Colon (tissue), 2 donors: ENCODE data around the gene TOB2.

Experiments used
- FAIRE-seq: peaks from 2 replicates; lab custom pipeline; 2012; peaks lifted over from hg19 to GRCh38; lab: Jason Lieb, UNC
- donor health status: control.
- donor health status: control.

Gene TOB2, protein sequence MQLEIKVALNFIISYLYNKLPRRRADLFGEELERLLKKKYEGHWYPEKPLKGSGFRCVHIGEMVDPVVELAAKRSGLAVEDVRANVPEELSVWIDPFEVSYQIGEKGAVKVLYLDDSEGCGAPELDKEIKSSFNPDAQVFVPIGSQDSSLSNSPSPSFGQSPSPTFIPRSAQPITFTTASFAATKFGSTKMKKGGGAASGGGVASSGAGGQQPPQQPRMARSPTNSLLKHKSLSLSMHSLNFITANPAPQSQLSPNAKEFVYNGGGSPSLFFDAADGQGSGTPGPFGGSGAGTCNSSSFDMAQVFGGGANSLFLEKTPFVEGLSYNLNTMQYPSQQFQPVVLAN

DNA sequence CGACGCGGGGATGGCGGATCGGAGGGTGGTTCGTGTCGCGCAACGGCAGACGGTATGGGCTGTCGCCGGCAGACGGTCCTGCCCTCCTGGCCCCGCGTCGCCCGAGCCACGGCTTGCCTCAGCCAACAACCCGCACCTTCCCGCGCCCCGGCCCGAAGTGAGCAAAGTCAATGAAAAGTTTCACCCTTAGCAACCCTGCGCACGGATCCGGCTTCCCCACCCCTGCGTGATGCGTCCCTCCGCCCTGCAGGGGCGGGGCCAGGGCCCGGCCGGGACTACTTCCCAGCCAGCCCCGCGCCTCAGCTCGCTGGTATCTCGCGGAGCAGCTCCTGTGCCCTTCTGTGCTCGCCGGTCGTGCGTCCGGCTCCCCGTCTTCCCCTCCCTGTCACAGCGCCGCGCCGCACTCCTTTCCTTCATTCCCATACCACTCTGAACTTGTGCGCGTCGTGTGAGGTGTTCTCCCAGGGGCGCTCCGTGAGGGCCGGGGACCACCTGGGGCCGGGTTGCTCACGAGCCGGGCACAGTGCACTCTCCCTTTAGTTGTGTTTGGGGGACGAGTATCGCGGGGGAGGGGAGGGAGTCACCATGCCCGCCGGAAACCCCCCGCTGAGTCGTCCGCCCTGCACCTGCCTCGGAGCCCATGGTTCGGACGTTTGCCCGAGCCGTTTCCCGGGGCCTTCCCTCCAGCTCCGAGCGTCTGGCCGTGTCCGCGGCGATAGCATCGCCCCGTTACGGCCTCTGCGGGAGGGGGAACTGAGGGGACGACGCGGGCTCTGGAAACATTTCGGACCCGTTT, at the start of gene TOB2:
TSS of gene TOB2 (minus strand) at position 163 of the 796 bp plus-strand sequence. CDS start 9,456 bp downstream, outside the sequence.
- FAIRE-seq, result no peak

DNA sequence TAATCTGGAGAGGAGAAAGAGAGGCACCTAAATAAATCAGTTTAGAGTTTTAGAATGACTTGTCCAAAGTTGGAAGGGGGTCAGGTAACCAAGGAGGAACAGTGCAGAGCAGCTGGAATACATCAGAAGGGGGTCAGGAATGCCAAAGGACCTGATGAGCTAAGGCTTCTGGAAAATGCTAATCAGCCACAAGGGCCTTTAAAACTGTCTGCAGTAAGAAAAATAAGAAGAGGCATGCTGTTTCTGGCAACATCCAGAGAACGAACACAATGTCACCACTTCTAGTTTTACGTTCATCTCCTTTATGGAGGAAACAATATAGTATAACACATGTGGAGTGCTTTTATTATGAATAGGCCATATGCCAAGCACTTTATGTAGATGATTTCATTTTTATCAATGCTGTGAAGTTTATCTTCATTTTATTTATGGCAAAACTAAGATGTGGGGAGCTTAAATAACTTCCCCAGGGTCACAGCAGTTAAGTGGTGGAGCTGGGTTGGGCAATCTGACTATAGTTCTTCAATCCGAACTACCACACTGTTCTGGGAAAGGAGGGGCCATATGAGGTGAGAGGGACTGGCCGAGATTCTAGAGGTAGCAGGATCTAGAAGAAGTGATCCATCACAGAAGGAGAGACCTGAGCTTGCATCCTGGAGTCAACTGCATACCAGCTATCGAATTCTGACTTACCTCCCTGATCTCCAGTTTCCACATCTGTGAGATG, 44.9 kb upstream of the TOB2 start:
- no peak for FAIRE-seq

DNA sequence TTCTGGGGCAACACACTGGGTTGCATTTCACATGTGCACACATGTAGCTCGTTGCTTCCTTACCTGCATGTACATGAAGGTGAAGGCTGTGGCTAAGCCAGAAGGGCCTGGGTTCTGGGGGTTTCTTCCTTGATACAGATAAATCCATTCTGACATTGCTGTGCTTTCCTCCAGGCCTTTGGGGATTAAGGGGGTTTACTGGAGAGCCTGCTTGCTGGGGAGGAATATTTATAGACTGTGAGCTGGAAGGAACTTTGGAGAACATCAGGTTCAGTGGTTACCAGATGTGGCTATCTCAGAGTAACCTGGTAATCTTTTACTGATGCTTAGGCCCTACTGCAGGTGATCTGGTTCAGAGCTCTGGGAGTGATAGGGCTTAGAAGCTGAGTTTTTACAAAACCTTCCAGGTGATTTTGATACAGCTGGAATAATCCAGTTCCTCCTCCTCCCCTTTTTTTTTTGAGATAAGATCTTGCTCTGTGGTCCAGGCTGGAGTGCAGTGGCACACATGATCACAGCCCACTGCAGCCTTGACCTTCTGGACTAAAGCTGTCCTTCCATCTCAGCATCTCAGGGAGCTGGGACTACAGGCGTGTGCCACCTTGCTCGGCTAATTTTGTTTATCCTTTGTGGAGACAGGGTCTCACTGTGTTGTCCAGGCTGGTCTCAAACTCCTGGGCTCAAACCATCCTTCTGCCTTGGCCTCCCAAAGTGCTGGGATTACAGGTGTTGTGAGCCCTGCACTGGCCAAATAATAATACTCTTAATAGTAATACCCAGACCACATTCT, 42.2 kb upstream of the TOB2 start:
- FAIRE-seq, result no peak

DNA sequence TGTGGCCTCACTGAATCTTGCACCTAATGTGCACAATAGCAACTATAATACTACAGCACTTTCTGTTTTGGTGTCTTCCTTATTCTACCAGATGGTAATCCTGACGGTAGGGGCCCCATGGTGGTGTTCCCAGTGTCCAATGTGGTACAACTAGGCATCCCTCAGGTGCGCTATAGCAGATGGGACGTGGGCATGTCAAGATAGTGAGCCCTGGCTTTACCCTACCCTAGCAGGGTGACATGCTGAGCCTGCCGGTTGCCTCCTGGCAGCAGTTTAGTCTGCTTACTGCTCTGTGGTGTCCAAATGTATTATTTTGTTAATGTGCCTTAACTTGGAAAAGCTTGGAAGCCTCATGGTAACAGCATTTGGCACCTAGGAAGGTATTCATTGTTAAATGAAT, 41.5 kb upstream of the TOB2 start:
- FAIRE-seq, result no peak

DNA sequence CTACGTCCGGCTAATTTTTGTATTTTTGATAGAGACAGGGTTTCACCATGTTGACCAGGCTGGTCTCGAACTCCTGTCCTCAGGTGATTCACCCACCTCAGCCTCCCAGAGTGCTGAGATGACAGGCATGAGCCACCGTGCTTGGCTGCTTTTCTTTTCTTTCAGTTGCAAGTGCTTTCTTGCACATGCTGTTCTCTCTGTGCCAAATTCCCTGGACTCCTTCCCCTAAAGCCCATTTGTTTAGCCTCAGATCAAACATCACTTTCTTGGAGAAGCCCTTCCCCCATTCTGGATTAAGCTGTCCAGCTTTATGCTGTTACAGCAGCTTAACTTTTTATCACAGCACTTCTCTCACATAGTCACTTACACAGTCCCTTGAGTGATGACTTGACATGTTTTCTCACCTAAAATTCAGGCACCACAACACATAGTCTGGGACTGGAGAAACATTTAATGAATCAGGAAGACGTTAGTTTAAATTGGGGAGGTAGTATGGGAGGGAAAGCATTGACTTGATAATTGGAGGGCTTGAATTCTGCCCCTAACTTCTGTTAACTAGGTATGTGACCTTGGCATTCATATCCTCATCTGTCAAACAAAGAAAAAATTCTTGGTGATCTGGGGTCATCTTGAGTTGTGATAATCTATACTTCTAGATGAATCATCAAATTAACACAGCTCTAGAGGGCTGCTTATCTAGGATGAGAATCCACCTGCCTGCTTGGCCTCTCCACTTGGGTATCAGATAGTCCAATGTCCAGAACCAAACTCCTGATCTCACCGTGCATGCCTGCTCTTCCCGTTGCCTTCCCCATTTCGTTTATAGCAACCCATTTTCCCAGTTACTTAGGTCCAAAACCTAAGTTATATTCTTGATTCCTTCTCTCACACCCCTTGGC, 40.7 kb upstream of the TOB2 start:
- no peak for FAIRE-seq

DNA sequence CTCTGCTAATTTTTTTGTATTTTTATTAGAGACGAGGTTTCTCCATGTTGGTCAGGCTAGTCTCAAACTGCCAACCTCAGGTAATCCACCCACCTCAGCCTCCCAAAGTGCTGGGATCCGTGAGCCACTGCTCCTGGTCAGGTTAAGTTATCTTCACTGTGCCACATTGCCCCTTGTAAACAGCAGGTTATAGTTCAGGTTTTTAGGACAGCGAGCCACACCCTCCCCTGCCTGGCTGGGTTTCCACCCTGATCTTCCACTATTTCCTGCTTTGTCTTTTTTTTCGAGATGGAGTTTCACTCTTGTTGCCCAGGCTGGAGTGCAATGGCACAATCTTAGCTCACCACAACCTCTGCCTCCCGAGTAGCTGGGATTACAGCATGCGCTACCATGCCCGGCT, 38.4 kb upstream of the TOB2 start:
- no peak for FAIRE-seq

DNA sequence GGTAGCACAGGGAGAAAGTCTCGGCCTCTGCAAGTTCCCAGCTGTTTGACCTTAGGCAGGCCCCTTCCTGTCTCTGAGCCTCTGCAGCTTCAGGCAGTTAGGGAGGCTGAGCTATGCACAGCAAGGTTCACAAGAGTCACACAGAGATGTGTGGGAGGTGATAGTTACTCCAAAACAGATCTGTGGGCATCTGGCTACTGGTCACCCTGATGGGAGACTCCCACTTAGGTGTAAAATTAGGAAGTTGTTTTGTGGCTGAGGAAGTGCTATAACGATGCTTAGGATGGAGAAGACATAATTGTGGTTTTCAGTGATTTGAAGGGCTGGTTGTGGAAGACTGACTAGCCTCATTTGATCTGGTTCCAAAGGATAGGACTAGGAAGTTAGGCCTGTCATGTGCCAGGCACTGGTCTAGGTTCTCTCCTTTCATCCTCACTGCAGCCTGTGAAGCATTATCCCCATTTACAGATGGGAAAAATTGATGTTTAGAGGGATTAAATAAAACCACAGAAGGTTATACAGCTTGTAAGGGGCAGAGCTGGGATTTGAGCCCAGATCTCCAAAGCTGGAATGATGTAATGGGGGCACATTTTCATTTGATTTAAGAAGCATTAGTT, 35.8 kb upstream of the TOB2 start:
- no peak for FAIRE-seq

DNA sequence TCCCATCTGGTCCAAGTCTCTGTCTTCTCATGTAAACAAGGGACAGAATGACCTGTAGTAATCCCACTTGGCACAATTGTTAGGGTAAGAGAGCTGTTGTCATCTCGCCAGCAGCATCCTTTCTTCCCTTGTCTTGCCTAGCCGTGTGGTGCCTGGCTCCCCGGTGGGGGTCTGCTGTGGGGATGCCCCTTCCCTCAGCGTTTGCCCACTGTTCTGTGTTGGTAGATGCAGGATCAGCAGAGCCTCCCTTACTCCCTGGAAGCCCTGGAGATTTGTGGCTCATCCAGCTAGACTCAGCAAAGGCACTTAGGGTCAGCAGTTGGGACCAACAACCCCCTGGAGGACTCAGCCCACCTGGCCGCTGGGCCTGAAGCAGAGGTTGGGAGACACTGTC, 35.3 kb upstream of the TOB2 start:
- FAIRE-seq, result no peak

DNA sequence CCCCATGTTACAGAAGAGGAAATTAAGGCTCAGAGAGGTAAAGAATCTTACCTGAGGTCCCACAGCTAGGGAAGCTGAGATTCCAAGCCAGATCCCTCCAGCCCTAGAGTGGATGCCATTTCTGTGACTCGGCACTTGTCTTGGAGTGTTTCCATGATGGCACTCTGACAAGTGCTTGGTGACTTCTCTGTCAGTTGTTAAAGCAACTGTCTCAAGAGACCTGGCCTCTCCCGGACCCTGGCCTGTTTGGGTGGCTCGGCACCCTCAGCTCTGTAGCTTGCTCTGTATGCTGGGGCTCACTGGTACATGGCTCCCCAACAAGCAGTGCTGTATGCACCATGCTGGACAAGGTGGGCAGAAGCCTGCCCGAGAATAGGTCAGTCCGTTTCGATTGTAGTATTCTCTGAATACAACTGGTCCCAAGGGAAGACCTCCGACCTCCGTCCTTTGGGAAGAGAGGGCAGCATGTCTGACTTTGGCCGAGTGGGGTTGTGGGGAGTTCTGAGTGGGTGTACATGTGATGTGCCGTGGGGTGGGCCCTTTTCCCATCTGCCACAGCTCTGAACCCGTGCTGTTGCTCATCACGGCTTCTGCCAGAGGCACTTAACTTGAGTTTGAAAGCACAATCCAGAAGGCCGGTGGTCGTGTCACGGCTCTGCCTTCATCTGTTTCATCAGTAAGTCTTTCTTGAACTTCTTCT, 34.7 kb upstream of the TOB2 start:
- FAIRE-seq, result no peak

DNA sequence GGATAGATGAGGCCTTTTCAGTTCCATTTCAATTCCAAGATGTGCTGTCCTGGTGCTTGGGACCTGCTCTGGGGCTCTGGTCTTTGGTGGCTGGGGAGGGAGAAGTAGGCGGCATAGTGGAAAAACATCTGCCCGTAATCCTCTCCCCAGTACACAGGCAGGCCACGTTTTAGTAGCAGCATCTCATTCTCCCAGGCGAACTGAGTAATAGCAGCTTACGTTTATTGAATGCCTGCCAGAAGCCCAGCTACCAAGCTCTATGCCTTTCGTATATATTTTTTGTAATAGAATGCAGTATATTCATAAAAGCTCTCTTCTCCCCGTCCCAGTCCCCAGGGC, 33.8 kb upstream of the TOB2 start:
- FAIRE-seq, result no peak

DNA sequence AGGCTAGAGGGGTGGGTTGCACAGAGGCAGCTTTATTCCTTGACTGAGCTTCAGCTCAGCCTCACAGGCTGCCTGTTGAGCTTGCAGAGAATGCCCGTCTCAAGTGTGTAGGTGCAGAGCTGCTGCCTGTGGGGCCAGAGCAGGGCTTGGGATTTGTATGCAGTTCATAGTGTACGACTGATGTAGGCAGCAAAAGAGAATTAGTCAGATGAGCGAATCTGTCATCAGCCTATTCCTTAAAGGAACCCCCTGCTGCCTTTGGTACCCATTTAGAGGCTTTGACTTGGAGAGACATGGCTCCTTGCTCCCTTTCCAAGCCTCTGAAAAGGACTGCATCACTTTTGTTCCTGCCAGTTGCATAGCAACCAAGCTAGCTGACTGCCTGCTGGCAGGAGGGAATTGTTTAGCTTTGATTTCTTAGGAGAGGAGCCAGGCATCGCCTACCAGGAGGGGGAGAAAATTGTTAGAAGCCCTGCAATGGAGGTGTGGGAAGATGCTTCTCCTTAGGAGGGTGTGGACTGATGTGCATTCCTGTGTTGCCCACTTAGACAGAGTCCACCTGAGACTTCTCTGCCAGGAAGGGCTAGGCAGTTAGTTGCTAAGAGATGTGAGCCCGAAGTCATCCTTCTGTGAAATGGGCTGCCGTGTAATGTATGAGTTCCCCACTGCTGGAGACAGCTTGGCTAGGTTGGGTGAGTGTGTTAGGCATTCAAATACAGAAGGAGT, 33.2 kb upstream of the TOB2 start:
- no peak for FAIRE-seq

DNA sequence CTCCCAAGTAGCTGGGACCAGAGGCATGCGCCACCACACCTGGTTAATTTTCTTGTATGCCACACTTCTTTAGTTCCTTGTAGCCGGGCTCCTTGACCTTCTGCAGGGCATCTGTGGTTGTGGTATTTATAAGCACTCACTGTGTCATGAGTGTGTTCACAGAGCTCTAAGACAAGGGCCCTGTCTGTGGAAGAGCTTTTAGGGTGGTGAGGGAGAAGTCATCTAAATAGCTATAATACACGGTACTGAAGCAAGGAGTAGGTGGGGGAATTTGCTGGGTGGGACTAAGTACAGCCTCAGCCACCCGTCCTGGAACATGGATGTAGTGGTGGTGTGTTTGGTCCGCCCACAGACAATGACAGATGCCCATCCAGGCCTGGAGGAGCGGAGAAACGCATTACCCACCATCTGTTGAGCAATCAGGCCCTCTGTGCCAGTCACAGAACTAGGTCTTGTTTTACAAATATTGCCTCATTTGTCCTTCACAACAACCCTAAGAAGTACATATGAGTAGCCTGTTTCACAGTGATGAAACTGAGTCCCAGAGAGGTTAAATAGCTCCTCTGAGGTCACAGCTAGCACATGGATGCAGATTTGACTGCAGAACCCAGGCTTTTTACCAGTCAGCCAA, 32.4 kb upstream of the TOB2 start:
- no peak for FAIRE-seq

DNA sequence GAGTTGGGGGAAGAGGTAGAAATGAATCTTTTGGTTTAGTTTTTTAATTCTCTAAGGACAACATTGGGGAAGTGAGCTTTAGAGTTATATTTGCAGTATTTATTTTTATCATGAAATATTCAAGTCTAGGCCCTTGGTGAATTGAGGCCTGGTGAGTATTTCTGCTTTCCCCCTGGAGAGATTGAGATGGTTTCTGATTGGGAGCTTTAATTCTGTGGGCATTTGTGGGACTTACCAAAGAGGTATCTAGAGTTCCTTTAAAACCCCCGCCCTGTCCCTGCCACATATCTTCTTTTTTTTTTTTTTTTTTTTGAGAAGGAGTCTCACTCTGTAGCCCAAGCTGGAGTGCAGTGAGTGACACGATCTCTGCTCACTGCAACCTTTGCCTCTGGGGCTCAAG, 31.9 kb upstream of the TOB2 start:
- no peak for FAIRE-seq

DNA sequence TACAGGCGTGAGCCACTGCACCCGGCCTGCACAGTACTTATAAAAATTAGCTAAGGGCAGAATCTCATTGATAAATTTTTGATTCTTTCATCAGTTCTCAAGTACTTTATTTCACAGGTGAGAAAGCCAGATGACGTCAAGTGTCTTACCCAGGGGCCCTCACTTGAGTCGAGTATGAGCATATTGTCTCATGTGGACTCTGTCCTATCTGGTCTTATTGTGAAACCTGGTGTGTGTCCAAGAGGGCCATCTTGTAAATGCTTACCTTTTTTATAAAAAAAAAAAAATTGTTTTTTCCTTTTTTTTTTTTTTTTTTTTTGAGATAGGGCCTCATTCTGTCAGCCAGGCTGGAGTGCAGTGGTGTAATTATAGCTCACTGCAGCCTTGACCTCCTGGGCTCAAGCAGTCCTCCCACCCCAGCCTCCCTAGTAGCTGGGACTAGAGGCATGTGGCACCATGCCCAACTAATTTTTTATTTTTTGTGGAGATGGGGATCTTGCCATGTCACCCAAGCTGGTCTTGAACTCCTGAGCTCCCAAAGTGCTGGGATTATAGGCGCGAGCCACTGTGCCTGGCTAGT, 28.4 kb upstream of the TOB2 start:
- no peak for FAIRE-seq

DNA sequence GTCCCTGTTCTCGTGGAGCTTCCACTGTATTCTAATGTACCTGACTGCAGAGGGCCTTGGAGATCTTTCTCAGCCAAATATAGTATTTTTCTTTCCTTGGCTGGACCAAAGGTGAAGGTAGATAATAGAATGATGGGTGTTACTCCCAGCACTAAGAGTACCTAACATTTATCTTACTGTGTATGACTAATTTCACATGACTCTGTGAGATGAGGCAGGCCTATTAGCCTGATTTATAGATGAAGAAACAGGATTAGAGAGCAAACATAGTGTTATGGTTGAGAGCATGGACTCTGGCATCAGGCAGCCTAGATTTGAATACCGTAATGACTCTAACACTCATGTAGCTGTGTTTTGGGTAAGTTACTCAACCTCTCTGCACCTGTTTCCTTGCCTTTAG, 25.0 kb upstream of the TOB2 start:
- FAIRE-seq, result no peak

DNA sequence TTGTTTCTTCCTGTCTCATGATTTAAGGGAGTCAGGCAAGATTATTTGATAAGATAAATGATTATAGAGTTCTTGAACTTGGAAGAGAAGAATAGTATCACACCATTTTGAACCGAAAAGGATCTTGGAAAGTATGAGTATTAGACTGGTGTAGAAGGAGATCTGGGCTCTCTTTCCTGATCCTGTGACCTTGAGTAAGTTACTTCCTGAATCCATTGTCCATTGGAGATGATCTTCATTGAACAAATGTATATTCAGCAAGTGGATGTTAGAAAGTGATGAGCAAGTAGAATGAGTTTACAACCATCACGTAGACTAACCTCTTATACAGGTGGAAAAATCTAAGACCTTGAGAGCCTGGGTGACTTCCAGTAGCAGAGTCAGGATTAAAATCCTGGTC, 24.3 kb upstream of the TOB2 start:
- FAIRE-seq, result no peak

DNA sequence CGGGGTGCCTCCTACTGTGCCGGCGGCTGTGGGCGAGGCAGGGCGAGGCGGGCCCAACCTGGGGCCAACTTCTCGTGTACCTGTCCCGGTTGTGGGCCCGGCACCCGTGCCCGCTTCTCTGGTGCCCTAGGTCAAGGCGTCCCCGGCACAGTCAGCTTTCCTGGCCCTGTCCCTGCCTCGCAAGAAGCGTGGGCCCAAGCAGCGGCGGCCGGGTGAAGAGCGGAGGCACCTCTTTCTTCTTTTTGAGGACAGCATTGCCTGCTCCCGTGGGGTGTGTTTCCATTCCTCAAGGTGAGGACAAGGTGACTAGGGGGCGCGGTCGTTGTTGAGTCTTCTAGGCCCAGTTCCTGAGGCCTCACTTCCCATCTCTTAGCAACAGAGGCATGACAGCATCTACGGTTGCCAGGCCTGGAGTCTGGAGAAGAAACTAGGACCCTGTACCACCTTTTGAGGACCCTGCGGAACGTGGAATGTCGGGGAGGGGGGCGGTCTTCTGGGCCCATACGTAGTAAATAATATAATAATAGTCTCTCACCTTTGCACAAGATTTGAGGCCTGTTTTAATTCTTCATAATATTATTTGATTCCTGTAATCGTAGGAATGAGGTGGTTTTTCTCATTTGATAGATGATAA, 22.7 kb upstream of the TOB2 start:
- no peak for FAIRE-seq
